IPS DF 19.7 (cell line): ENCODE measurements around the gene KCTD13.
"Not testable (repeated sequence)": the region's sequence is repeated elsewhere in the genome, so short reads cannot be mapped to it uniquely, and the experiment has no call there.

Experiments
- DNase-seq: peaks from one replicate; pipeline ENCODE4 v3.0.0-alpha.2; 2013; ENCODE audit warnings: low read depth, low spot score

The KCTD13 gene

DNA sequence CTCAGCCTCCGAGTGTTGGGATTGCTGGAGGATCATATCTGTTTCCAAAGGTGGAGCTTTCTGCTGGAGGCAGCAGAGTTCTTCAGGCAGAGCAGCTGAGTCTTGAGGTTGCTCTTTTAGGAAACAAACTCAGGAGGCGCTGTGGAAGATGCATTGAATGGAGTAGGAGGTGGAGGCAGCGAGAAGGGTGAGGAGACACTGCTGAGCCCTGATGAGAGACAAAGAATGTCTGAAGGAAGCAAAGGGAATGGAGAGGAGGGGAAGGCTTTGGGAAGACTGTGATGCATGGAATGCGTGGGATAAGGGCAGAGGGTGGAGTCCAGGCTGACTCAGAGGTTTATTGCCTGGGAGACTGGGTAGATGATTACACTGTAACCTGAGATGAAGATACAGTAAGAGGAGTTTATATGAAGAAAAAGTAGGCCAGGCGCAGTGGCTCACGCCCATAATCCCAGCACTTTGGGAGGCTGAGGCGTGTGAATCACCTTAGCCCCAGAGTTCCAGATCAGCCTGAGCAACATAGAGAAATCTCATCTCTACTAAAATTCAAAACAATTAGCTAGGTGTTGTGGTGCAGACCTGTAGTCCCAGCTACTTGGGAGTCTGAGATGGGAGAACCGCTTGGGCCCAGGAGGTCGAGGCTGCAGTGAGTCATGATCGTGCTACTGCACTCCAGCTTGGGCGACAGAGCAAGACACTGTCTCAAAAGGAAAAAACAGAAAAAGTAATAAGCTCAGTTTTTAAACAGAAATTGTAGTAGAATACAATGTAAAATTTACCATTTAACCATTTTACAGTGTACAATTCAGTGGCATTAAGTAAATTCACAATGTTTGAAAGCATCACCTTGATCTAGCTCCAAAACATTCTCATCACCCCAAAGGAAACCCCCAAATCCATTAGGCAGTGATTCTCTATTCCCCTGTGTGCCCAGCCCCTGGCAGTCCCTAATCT is 18.1 kb upstream of the KCTD13 start:
- DNase-seq, result no peak

DNA sequence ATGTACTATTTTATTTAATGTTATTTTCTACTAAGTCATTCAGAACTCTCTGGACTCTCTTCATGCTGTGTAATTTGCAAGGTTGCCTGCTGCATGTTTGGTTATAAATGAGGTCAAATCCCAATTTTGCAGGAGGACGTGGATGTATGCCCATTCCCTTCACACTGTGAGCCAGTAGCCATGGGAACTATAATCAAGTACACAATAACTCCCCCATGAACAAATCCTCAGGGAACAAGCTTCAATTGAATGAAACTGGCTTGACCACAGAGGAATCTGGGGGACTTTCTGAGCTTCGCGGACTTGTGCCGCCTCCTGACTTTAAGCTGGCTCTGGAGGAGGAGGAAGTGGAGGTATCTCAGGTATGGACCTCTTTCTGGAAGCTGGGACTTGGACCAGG is 14.6 kb upstream of the KCTD13 start:
- no peak for DNase-seq

DNA sequence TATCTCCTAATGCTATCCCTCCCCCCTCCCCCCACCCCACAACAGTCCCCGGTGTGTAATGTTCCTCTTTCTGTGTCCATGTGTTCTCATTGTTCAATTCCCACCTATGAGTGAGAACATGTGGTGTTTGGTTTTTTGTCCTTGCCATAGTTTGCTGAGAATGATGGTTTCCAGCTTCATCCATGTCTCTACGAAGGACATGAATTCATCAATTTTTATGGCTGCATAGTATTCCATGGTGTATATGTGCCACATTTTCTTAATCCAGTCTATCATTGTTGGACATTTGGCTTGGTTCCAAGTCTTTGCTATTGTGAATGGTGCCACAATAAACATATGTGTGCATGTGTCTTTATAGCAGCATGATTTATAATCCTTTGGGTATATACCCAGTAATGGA is 5.7 kb upstream of the KCTD13 start:
- not testable (repeated sequence) for DNase-seq

DNA sequence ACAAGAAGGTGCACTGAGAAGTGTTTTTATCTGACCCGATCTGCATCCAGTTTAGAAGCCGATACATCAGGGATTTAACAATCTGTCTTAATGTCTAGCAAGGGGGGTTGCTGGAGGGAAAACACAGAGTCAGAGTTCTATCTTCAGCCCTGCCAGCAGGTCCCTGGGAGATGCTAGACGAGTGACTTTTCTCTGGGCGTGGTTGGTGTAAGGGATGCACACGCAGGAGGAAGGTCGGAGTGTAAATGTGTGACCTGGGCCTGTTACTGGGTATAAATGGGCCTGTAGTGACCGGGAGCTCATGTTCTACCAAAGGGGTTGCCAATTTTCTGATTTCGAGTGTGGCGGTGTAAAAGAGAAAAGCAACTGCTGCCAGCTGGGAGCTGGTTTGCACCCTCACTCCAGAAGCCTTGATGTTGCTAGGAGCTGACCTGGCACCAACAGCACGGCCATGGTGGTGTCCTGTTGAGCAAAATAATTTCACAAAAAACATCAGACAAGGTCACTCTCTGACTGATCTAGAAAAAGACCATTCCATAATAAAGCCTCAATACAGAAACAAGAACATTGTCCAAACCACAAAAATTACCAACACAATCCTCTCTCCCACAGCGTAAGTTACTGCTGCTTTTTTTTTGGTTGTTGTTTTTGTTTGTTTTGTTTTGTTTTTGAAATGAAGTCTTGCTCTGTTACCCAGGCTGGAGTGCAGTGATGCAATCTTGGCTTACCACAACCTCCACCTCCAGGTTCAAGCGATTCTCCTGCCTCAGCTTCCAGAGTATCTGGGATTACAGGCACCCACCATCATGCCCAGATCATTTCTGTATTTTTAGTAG is 1.3 kb upstream of the KCTD13 start:
- DNase-seq, result no peak

DNA sequence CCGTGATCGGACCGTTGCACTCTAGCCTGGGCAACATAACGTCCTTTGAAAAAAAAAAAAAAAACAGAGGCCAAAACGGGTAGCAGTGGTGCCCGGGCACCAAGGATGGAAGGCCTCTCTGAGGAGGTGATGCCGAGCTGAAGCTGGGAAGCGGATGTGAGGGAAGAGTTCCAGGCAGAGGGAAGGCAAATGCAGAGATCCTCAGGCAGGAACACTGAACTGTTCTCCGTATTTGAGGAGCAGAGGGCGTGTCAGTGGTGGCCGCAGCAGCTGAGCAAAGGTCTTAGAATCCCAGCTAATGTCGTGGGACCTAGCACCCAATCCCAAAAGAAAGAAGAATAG is 656 bp upstream of the KCTD13 start:
- DNase-seq, result no peak

DNA sequence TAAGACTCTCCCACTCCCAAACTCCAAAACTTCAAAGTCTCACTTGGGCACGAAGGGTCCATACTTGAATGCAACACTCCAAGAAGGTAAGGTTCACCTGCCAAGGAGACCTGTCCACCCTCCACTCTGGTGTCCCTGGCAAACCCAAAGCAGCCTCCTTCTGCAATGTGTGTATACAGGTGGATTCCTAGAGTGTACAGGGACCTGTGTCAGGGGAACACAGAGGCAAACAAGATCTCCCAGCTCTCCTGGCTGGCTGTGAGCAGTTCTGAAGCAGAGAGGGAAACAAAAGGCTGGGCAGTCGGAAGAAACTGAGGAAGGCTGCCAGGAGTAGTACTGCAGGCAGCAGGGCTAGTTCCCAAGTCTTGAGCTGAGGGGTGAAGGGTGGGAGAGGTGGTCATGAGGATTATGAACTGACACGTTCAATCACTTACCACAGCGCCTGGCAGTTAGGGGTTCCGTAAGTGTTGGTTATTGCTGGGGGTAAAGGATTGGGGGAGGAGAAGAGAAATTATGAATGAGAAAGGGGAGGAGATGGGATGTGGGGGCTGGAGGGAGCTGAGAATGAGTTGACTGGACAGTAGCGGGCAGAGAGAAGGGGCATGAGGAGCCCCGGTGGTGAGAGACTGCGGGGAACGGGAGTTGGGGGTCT is 795 bp downstream of the KCTD13 start:
- DNase-seq, result no peak

DNA sequence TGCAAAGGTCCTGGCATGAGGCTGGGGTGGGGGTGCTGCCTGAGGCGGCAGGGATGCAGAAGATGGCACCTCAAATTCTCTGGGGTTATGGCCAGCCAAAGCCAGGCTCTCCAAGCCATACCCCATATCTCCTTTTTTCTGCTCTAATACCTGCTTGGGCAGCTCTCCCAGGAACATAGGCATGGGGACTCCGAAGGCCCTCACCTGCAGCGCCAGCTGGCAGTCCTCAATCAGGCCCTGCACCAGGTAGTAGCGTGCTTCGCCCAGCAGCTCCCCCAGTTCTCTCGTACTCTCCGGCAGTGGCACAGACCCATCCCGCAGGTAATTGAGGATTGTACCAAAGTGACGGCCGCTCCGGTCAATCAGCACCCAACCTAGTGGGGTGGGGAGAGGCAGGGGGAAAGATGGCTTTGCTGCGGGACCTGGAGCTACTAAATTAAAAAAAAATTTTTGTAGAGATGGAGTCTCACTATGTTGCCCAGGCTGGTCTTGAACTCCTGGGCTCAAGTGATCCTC is 3.0 kb downstream of the KCTD13 start:
- DNase-seq, result no peak

DNA sequence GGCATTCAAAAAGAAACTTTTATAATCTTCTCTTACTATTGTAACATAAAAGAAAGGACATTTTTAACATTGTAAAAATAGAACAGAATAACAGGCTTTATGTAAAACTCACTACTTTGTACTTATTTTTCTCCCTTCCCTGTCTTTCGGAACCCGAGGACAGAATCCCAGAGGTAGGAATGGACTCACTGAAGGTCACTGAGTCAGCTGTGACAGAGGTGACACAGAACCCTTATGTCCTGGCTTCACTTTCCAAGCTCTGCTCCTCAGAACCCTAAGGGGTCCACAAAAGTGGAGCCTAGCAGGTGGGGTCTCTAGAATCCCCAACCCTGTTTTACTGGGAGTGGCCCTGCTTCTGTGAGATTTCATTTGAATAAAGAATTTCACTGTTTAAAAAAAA is 3.7 kb downstream of the KCTD13 start:
- no peak for DNase-seq

DNA sequence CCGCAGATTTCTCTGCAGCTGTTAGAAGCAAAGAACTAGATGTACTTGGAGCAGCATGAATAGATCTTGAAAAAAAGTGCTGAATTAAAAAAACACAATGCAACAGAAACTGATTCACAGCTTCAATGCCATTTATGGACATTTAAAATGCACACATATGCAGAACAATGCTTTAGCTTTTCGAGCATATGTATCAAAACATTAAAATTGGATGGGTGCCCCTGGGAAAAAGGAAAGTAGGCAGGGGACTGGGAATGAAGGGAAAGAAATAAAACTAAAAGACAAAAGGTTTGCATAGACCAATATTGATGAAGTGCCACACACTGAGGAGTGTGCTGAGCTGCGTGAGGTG is 5.0 kb downstream of the KCTD13 start:
- no peak for DNase-seq

DNA sequence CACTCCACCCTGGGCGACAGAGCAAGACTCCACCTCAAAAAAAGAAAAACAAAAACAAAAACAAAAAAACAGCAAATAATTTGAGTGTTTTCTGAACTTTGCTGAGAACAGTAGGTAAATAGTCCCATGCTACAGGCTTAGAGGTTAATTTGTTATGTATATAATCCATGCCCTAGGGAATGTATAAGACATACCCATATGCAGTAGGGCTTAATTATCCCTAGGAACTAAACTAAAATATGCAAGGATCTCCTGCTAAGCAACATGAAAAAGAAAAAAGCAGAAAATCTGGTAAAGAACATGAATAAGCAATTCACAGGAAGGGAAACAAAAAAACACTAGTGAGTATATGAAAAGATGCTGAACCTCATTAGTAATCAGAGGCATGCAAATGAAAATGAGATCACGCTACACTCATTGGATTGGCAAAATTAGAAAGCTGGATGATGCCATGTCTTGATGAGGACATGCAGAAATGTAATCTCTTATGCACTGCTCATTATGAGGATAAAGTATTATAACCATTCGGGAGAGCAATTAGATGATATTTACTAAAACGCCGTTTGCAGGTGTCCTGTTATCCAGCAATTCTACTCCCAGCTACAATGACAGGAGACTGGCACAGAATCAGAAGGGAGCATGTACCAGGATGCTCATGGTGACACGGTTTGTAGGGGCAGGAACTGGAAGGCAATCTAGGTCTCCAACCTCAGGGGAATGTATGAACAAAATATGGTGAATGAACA is 5.6 kb downstream of the KCTD13 start:
- no peak for DNase-seq

DNA sequence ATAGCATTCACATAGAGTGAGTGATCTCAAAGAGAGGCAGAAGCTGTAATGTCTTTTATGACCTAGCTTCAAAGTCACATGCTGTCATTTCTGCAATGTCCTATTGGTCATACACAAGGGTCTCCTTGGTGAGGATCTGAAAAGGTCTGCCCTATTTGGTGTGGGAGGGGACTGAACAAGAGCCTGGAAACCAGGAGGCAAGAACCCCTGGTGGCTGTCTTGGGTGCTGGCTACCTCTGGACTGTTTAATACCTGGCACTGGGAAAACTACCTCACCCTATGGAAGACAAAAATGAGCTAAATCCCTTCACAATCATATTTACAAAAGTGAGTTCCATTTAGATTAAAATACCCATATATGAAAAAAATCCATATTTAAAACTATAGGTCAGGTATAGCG is 9.0 kb downstream of the KCTD13 start:
- no peak for DNase-seq

DNA sequence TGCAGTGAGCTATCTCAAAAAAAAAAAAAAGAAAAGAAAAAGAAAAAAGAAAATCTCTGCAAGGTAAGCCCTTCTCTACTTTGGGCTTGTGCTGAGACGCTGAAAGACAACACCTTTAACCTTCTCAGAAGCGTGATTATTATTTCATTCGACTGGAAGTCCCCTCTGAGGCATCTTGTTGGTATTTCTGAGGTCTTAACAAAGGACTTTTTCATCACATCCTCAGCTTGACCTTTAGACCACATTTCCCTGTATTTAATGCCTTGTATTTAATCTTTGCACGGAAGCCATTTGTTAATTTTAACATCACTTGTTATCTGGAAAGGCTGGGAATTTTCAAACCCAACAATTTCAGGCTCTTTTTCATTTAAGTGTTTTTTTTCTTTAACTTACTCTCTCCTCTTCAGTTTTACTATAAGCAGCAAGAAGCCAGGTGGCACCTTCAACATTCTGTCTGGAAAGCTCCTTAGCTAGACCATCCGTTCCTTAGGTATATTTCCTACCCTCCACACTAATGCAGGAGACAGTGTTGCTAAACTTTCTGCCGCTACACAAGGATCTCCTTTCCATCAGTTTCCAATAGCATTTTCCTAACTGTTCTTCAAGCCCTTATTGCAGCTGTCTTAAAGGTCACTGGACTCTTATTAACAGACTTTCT is 10.3 kb downstream of the KCTD13 start:
- DNase-seq, result no peak

DNA sequence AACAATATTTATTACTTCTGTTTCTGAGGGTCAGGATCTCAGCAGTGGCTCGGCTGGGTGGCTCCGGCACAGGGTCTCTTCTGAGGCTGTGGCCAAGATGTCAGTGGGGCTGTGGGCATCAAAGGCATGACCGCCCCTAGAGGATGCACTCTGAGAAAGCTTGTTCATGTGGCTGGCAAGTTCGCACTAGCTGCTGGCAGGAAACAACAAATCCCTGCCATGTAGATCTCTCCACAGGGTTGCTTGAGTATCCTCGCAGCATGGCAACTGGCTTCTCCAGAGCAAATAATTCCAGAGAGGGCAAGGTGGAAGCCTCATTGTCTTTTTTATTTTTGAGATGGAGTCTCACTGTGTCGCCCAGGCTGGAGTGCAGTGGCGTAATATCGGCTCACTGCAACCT is 12.5 kb downstream of the KCTD13 start:
- DNase-seq, result no peak

DNA sequence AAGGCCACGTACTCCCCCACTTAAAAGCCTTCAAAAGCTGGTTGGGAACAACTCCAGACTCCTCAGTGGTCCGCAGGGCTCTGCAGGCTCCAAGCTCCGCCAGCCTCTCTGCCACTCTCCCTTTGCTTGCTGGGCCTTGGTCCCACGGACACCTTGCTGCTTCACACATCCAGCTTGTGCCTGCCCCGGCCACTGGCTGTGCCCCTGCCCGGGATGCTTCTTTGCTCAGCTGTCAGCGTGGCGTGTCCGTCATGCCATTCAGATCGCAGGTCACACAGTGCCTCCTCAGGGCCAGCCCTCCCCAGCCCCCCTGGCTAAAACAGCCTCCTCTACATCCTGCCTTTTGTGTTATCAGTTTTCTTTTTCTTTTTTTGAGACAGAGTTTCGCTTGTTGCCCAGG is 13.9 kb downstream of the KCTD13 start:
- DNase-seq, result no peak

DNA sequence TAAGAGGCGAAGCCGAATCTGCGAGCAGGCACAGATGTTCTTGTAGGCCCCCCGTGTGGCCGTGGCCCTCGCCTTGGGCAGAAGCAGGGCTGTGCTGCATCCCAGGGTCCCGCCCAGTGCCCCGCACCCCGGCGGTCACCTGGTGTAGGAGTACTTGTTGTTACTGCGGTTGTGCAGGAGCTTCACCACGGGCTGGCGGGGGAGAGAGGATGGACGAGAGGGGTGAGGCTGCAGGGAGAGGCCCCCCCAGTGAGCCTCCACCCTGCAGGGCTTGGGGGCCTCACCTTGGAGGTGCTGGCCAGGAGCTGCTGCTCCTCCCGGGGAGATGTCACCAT is 14.4 kb downstream of the KCTD13 start:
- no peak for DNase-seq

DNA sequence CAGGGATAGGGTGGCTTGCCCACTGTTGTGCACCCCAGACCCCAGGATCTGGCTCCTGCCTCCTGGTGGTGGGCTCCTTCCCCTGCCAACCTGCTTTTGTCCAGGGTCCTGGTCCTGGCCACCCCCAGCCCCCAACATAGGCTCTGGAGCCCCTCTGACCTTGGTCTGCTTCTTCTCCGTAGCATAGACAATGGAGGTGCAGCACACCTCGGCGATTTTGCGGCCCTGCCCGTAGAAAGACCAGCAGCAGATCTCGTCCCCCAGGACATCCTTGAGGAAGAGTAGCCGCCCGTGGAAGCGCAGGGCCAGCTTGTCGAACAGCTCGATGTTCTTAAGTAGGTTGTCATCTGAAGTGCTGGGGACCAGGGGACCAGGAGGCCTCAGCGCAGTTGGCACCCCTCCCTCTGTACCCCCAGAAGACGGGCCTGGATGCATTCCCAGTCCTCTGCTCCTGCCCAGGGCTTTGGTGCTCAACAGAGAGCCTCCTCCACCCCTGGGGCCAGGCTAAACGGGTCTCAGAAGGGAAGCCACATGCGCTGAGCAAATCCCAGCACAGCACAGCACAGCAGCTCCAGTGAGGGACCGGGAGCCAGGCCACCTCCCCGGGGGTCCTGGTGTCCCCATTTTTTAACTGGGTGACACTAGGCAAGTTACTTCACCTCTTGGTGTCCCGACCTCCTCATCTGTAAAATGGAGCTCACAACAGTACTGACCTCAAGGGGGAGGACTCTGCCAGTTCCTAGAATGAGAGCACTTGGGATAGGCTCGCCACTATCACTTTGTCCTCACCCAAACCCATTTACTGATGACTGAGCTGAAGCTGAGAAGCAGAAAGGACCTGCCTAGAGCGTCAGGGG is 15.0 kb downstream of the KCTD13 start:
- DNase-seq, result no peak

DNA sequence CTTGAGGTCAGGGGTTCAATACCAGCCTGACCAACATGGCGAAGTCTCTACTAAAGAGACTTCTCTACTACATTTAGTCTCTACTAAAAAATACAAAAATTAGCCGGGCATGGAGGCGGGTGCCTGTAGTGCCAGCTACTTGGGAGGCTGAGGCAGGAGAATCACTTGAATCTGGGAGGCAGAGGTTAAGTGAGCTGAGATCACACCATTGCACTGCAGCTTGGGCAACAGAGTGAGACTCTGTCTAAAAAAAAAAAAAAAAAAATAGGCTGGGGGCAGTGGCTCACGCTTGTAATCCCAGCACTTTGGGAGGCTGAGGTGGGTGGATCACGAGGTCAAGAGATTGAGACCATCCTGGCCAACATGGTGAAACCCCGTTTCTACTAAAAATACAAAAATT is 16.2 kb downstream of the KCTD13 start:
- not testable (repeated sequence) for DNase-seq

DNA sequence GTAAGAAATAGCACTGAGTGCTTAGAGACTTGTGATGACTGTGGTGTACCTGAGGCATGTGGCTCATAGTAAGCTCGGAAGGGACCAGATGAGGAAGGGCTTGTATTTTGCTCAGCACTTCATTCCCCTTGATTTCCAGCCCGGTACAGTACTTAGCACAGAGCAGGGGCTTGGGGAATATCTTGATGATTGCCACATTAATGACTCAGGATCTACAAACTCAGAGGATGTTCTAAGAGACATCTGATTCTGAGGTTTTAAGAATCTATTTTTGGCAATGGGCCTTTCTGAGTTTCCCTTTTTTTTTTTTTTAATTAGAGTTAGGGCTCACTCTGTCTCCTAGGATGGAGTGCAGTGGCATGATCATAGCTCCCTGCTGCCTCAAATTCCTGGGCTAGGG is 16.6 kb downstream of the KCTD13 start:
- no peak for DNase-seq

DNA sequence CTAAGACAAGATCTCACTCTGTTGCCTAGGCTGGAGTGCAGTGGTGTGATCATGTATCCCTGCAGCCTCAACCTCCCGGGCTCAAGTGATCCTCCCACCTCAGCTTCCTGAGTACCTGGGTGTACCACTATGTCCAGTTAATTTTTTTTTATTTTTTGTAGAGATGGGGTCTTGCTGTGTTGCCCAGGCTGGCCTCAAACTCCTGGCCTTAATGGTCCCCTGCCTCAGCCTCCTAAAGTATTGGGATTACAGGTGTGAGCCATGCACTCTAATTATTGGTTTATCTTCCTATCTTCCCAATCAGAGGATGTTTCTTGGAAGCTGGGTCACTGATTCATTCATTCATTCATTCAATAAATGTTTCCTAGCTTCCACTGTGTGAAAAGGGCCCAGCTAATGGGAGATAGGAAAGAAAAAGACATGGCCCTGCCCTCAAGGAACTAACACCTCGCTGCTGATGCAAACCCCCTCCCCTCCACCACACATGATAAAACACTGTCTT is 17.3 kb downstream of the KCTD13 start:
- DNase-seq, result no peak

DNA sequence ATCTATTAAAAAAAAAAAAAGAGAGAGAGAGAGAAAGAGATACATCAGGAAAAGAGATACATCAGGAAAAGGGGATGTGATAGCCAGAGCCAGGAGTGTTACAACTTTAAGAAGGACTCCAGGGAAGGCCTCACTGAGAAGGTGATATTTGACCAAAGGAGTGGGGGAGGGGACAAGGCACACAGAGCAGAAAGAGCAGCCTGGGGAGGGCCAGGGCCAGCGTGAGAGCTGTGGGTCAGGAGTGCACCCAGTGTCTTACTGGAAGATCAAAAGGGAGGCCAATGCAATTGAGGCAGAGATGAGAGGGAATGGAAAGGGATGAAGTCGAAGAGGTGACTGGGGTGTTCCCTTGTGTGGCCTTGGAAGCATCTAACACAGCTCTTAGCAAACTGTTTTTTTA is 18.1 kb downstream of the KCTD13 start:
- DNase-seq, result no peak
